SK-N-MC (cell line): ENCODE data around the gene ALG11.
"Not testable (repeated sequence)": the region's sequence is repeated elsewhere in the genome, so short reads cannot be mapped to it uniquely, and the experiment has no call there.

Source experiments
- EZH2 ChIP-seq: fragments of 200-600 bp; sonication (generic); IDR thresholded peaks from one replicate; pipeline ENCODE4 v1.6.1; 2017; ENCODE audit warnings: antibody characterized with exemption
- FOXP2 ChIP-seq: optimal IDR thresholded peaks from 2 replicates; pipeline ENCODE3; 2011; ENCODE audit warnings: mild to moderate bottlenecking, moderate library complexity; ENCODE audit not compliant: insufficient read depth; ENCODE audit errors: extremely low read length, control extremely low read depth
- POLR2AphosphoS5 ChIP-seq: IDR thresholded peaks from 2 replicates; pipeline ENCODE4 v1.6.1; 2012; ENCODE audit warnings: mild to moderate bottlenecking, low read depth, low read length, borderline replicate concordance

GRCh38 chr13:51984904-51985303 lies 27.3 kb upstream of the ALG11 start:
- not testable (repeated sequence) for TF ChIP-seq EZH2, POLR2AphosphoS5, FOXP2
